ENCODE data around the gene POTEJ. TPM values are rescaled to one million over a fixed set of nuclear protein-coding genes. Genes with fewer than 3 reads are reported as not detected.
"Not testable (repeated sequence)": the region's sequence is repeated elsewhere in the genome, so short reads cannot be mapped to it uniquely, and the experiment has no call there.

Gene POTEJ
- polyA plus RNA-seq, result not detected

- not testable (repeated sequence) for H3K27me3 Mint-ChIP-seq (ENCODE audit: low read depth in 3 of 3); H3K4me3 Mint-ChIP-seq; H3K27ac Mint-ChIP-seq; H3K9me3 Mint-ChIP-seq; H3K4me1 Mint-ChIP-seq; H3K36me3 Mint-ChIP-seq; DNase-seq
These were observed at the start of gene POTEJ for GRCh38 chr2:130611140-130611539. POTEJ (plus strand) TSS chr2:130611440; CDS start chr2:130611533, 93 bp downstream.

DNA sequence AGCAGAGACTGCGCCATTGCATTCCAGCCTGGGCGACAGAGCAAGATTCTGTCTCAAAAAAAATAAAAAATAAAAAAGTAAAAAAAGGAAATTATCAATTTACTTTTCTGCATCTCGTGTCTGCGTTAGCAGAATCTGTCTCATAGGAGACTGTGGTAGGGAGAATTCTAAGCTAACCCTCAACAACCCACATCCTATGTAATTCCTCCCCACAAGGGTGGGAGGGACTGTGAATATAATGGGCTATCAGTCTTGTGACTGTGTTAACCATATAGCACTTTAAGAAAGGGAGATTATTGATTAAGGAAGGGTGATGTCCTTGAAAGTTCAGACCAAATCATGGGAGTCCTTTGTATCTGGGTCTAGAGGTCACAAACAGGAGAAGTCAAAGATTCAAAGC lies 45.1 kb upstream of the POTEJ start:
- H3K36me3 Mint-ChIP-seq; H3K4me3 Mint-ChIP-seq; H3K27me3 Mint-ChIP-seq (ENCODE audit: low read depth in 3 of 3); DNase-seq; H3K9me3 Mint-ChIP-seq; H3K27ac Mint-ChIP-seq; H3K4me1 Mint-ChIP-seq: not testable (repeated sequence)

GRCh38 chr2:130571929-130572328 lies 39.3 kb upstream of the POTEJ start:
- H3K4me1 Mint-ChIP-seq; H3K4me3 Mint-ChIP-seq; DNase-seq; H3K36me3 Mint-ChIP-seq; H3K27ac Mint-ChIP-seq; H3K9me3 Mint-ChIP-seq; H3K27me3 Mint-ChIP-seq (ENCODE audit: low read depth in 3 of 3): not testable (repeated sequence)

- not testable (repeated sequence) for H3K27me3 Mint-ChIP-seq (ENCODE audit: low read depth in 3 of 3); H3K36me3 Mint-ChIP-seq; H3K4me1 Mint-ChIP-seq; H3K9me3 Mint-ChIP-seq; H3K4me3 Mint-ChIP-seq; H3K27ac Mint-ChIP-seq; DNase-seq
These were observed 37.0 kb upstream of the POTEJ start for GRCh38 chr2:130574230-130574629.

DNA sequence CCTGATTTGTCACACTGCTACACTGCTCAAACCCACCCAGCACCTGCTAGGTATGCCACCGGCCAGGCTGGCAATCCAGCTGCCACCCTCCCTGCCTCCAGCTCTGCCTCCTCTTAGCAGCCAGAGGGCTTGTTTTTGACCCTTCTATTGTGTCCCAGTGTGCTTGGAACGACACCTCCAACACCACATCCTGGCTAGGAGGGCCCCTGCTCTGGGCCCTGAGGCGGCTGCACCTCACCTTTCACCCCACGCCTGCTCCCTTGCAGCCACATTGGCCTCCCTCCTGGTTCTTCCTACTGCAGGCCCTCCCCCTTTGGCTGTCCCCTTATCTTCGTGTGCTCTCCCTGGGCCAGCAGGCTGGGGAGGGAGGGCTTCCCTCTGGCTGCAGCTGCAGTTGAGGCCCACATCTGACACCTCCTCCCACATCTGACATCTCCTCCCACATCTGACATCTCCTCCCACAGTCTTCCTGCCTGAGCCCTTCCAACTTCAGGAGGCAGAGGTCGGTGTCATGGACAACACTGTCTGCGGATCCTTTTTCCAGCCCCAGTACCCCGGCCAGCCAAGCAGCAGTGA lies 34.9 kb upstream of the POTEJ start:
- not testable (repeated sequence) for H3K9me3 Mint-ChIP-seq; H3K4me3 Mint-ChIP-seq; H3K36me3 Mint-ChIP-seq; H3K4me1 Mint-ChIP-seq; DNase-seq; H3K27me3 Mint-ChIP-seq (ENCODE audit: low read depth in 3 of 3); H3K27ac Mint-ChIP-seq

DNA sequence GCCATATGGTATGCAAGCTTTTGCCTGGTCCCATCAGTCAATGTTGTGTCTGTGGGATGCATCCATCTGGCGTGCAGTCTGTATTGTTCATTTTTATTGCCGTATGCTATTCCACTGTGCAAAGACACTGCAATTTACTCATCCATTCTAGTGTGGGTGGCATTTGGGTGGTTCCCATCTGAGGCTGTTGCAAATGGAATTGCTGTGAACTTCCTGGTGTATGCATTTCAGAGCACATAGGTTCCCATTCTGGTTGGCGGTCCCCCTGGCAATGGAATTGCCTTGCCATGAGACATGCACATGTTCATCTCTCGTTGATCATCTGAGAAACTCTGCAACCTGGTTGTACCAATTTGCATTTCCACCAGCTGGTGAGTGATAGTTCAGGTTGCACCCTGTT lies 33.7 kb upstream of the POTEJ start:
- H3K27ac Mint-ChIP-seq; H3K4me3 Mint-ChIP-seq; H3K27me3 Mint-ChIP-seq (ENCODE audit: low read depth in 3 of 3); H3K4me1 Mint-ChIP-seq; H3K36me3 Mint-ChIP-seq; H3K9me3 Mint-ChIP-seq; DNase-seq: not testable (repeated sequence)

DNA sequence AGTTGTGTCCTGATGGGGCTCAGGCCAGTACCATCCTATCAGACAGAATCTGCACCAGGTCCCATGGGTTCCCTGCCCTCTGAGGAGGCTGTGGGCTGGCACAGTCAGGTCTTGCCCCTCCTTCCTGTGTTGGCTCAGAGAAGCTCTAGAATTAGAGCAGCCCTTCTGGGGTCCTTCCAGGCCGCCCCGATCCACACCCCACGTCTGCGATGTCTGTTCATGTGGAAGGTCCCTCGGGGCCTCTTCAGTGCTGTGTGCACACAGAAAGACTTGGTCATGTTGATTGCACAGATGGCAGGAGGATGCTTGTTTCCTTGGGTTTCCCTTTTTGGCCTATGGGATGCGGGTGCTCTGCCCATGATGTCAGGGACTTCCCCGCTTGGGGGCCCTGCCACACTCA lies 32.1 kb upstream of the POTEJ start:
- H3K27ac Mint-ChIP-seq; H3K27me3 Mint-ChIP-seq (ENCODE audit: low read depth in 3 of 3): not testable (repeated sequence)

DNA sequence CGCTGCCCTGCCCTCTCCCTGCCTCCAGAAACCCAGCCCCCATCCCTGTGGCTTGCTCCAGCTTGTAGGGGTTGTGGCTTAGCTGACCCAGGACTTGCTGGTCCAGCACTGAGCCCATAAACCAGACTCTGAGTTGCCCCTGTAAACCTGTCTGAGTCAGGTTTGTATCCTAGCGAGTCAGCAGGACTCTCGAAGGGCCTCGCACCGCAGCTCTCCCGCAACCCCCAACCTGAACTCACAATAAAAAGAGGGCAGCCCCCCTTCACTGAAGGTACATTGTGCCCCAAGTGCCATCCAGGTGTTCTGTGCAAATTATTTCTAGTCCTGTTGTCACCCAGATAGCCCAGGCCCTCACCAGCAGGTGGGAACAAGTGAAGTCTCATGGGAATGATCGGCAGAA lies 29.7 kb upstream of the POTEJ start:
- not testable (repeated sequence) for H3K36me3 Mint-ChIP-seq; H3K27ac Mint-ChIP-seq; H3K4me1 Mint-ChIP-seq; H3K9me3 Mint-ChIP-seq; H3K4me3 Mint-ChIP-seq; H3K27me3 Mint-ChIP-seq (ENCODE audit: low read depth in 3 of 3); DNase-seq

More for the DNA sequence above, 32.1 kb upstream of the POTEJ start:
- H3K36me3 Mint-ChIP-seq, H3K9me3 Mint-ChIP-seq, H3K4me3 Mint-ChIP-seq, H3K4me1 Mint-ChIP-seq, DNase-seq: not testable (repeated sequence)

DNA sequence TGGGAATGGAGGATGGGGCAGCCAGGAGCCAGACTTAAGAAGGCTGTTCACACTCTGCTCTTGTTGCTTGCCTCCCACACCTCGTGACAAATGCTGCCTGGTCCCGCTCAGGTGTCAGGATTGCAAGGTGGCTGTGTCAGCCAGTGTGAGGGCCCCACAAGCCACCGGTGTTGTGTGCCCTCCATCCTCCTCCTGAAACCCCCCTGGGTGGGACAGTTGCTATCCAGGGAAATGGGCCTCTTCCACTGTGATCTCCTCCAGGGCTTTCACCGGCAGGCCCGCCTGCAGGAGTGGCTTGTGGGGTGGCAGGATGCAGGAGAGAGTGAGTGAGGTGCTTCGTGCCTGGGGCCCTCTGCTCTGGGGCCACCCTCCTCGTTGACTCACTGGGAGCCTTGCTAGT lies 28.3 kb upstream of the POTEJ start:
- H3K36me3 Mint-ChIP-seq; H3K4me1 Mint-ChIP-seq; DNase-seq; H3K4me3 Mint-ChIP-seq; H3K27ac Mint-ChIP-seq; H3K9me3 Mint-ChIP-seq; H3K27me3 Mint-ChIP-seq (ENCODE audit: low read depth in 3 of 3): not testable (repeated sequence)

DNA sequence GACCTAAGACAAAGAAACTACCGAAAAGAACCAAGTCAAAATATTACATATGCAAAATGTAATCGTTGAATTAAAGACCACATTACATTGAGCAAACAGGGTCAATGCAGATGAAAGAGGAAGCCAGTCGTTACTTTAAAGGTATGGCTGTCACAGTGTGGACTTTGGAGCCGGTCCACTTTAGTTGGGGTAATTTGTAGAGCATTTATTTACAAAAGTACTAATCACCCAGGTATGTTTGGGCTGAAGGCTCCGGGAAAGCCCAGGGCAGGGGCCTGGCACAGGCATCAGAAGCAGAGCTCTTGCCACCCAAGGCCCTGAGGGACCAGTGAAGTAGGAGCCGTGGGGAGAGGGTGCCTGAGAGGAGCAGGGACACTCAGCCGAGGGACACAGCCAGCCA lies 27.7 kb upstream of the POTEJ start:
- H3K4me1 Mint-ChIP-seq; H3K36me3 Mint-ChIP-seq; H3K27me3 Mint-ChIP-seq (ENCODE audit: low read depth in 3 of 3); H3K27ac Mint-ChIP-seq; H3K4me3 Mint-ChIP-seq; DNase-seq; H3K9me3 Mint-ChIP-seq: not testable (repeated sequence)

DNA sequence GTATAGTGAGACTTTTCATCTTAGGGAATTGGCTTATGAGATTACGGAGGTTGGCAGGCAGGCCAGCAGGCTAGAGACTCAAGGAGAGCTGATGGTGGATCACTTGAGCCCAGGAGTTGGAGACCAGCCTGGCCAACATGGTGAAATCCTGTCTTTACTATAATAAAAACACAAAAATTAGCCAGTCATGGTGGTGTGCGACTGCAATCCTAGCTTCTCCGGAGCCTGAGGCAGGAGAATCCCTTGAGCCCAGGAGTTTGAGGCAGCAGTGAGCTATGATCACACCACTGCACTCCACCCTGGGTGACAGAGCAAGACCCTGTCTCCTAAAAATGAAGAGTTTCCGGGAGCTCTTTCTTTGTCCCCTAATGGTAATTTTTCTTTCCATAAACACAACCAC lies 26.5 kb upstream of the POTEJ start:
- H3K27me3 Mint-ChIP-seq (ENCODE audit: low read depth in 3 of 3); DNase-seq; H3K9me3 Mint-ChIP-seq; H3K4me3 Mint-ChIP-seq; H3K27ac Mint-ChIP-seq; H3K4me1 Mint-ChIP-seq; H3K36me3 Mint-ChIP-seq: not testable (repeated sequence)

GRCh38 chr2:130588688-130589458 lies 22.4 kb upstream of the POTEJ start:
- H3K9me3 Mint-ChIP-seq; H3K36me3 Mint-ChIP-seq; H3K4me1 Mint-ChIP-seq; H3K27me3 Mint-ChIP-seq (ENCODE audit: low read depth in 3 of 3): not testable (repeated sequence)
- peak overlapping the region in 1 of 5 donors; percentile 41 for H3K4me3 Mint-ChIP-seq
- peak in 1 of 3 donors; percentile 47 for DNase-seq
- peak overlapping the region in 2 of 6 donors; percentile 62 to 76 for H3K27ac Mint-ChIP-seq

DNA sequence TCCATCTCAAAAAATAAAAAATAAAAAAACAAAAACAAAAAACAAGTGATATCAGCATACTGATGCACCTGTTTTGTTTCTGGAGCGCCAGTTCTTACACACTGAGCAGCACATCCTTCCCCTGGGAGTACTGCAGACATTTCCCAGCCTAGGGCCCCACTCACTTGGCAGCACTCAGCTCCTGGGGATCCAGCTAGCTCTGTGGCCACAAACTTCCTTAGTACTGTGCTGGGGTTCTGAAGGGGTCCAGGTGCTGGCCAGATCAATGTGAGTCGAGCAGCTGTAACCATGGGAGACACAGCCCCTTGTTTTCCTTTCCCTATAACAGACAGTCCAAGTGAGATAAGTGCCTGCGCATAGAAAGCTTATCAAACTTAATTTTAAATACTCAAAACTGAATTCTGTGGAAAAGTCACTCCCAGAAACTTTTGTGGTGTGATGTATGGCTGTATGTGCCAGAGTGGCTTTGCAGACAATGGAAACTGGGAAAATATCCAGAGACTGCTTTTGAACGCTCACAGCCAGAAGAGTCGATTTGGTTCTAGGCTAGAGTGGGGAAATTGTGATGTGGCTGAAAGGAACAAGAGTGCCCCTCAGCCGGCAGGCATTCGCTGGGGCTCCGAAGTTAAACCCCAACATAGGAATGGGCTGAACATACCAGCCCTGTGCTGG lies 20.9 kb upstream of the POTEJ start:
- not testable (repeated sequence) for H3K9me3 Mint-ChIP-seq; DNase-seq; H3K4me1 Mint-ChIP-seq; H3K27ac Mint-ChIP-seq; H3K4me3 Mint-ChIP-seq; H3K27me3 Mint-ChIP-seq (ENCODE audit: low read depth in 3 of 3); H3K36me3 Mint-ChIP-seq

DNA sequence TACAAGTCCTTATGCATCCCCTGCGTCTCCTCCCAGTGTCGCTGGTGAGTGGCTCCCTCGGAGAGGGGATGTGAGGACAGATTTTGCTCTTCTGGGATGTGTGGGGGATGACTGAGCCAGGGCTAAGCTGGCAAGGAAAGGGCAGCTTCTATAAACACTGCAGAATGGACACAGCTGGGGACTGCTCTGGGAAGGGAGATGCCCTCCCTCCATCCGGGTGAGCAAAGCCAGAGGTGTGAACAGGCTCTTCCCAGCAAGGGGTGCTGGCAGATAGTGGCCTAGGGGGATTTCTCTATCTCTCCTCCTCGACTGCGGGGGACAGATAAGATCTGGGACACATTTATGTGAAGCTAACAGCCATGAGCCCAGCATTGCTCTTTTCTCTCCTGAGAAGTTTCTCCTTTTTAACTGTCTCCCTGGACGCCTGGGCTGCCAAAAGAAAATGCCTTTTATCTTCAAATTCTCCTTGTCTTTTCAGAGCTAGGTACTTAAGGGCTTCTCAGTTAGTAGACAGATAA lies 20.3 kb upstream of the POTEJ start:
- not testable (repeated sequence) for DNase-seq; H3K27me3 Mint-ChIP-seq (ENCODE audit: low read depth in 3 of 3); H3K4me1 Mint-ChIP-seq; H3K9me3 Mint-ChIP-seq; H3K36me3 Mint-ChIP-seq; H3K27ac Mint-ChIP-seq; H3K4me3 Mint-ChIP-seq
